ENCODE measurements around the gene TMPRSS6. TPM values are rescaled to one million over a fixed set of nuclear protein-coding genes. Genes with fewer than 3 reads are reported as not detected.
A peak's percentile ranks its signal among the peaks of the same experiment; 100 is the strongest.

TMPRSS6 gene
- total and polyA plus RNA-seq, 2 of the 13 experiments (the other 11 are each of a cell fraction or from before 2014, with no cell fraction given), result 4.2 to 4.8 TPM

DNA sequence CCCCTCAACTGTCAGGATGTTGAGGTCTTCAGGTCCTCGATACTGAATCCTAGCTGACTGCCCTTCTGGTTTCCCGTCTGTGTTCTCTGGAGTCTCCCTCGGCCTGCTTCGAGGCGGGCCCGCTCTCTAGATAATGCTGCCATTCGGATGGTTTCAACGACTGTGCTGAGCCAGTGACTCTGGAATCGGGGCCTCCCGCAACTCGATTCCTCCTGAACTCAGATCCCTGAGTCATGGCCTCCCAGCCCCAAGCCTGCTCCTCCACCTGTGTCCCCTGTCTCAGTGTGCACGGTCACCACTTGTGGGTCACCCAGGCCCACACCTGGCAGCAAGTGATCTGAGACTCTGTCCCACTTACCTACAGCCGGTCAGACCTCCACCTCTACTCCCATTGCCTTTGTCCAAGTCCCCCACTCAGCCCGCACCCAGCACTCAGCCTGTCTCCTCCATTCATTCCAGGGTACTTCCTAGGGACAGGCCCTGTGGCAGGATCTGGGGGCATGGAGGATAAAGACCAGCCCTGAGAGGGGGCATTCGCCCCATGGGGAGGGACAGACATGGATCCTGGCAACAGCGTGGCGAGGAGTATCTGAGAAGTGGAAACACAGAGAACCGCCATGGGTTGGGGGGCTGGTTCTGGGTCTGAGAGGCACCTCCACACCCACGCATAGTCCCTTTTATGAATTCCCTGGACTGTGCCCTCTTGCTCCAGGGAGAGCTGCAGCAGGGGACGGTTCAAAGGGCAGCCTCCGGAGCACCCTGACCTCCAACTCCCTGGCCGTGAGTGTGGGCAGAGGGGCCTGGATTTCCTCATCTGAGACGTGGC, 75.7 kb downstream of the TMPRSS6 start (continued):
- peak; percentile 78; the same call in 1 of the 2 replicates for TF ChIP-seq ZNF567 (CRISPR knock-in tag; IDR thresholded peaks at IDR 0.05; ENCODE audit: borderline replicate concordance)
- TF ChIP-seq, protein P1, sequence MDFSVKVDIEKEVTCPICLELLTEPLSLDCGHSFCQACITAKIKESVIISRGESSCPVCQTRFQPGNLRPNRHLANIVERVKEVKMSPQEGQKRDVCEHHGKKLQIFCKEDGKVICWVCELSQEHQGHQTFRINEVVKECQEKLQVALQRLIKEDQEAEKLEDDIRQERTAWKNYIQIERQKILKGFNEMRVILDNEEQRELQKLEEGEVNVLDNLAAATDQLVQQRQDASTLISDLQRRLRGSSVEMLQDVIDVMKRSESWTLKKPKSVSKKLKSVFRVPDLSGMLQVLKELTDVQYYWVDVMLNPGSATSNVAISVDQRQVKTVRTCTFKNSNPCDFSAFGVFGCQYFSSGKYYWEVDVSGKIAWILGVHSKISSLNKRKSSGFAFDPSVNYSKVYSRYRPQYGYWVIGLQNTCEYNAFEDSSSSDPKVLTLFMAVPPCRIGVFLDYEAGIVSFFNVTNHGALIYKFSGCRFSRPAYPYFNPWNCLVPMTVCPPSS (IDR thresholded peaks at IDR 0.05), result no peak
- TF ChIP-seq ZZZ3 (CRISPR knock-in tag; IDR thresholded peaks at IDR 0.05; ENCODE audit: borderline replicate concordance), result no peak
- TF ChIP-seq, protein P2, sequence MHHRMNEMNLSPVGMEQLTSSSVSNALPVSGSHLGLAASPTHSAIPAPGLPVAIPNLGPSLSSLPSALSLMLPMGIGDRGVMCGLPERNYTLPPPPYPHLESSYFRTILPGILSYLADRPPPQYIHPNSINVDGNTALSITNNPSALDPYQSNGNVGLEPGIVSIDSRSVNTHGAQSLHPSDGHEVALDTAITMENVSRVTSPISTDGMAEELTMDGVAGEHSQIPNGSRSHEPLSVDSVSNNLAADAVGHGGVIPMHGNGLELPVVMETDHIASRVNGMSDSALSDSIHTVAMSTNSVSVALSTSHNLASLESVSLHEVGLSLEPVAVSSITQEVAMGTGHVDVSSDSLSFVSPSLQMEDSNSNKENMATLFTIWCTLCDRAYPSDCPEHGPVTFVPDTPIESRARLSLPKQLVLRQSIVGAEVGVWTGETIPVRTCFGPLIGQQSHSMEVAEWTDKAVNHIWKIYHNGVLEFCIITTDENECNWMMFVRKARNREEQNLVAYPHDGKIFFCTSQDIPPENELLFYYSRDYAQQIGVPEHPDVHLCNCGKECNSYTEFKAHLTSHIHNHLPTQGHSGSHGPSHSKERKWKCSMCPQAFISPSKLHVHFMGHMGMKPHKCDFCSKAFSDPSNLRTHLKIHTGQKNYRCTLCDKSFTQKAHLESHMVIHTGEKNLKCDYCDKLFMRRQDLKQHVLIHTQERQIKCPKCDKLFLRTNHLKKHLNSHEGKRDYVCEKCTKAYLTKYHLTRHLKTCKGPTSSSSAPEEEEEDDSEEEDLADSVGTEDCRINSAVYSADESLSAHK (CRISPR knock-in tag; IDR thresholded peaks at IDR 0.05; ENCODE audit: borderline replicate concordance), result no peak
- peak; percentile 82 for TF ChIP-seq ZMYM2 (CRISPR knock-in tag; IDR thresholded peaks at IDR 0.05)
- TF ChIP-seq HIC2 (CRISPR knock-in tag; IDR thresholded peaks at IDR 0.05; ENCODE audit: low read depth), result peak; percentile 87
- TF ChIP-seq ZKSCAN1 (IDR thresholded peaks at IDR 0.05; ENCODE audit: low read length), result no peak
- 0 out of 2 replicates have a peak, but pooled peaks have one; percentile 19 for TF ChIP-seq MIXL1 (CRISPR knock-in tag; IDR thresholded peaks at IDR 0.05)
- TF ChIP-seq NCOR1 (IDR thresholded peaks at IDR 0.05; ENCODE audit: borderline replicate concordance, low read length), result peak; percentile 92
- TF ChIP-seq ELF3 (CRISPR knock-in tag; IDR thresholded peaks at IDR 0.05), result peak; percentile 59; the same call in 1 of the 2 replicates
- no peak; the same call in 1 of the 2 replicates for TF ChIP-seq FOXO1 (CRISPR knock-in tag; IDR thresholded peaks at IDR 0.05)
- TF ChIP-seq ZNF33A (CRISPR knock-in tag; IDR thresholded peaks at IDR 0.05; ENCODE audit: borderline replicate concordance), result no peak
- TF ChIP-seq MED13 (CRISPR knock-in tag; IDR thresholded peaks at IDR 0.05), result peak; percentile 77; the same call in 1 of the 2 replicates
- no peak for TF ChIP-seq SYNCRIP (IDR thresholded peaks at IDR 0.05; ENCODE audit: insufficient read depth, low read depth, low read length)
- TF ChIP-seq PRPF4 (IDR thresholded peaks at IDR 0.05; ENCODE audit: low read depth, low read length, poor library complexity, severe bottlenecking), result no peak
- TF ChIP-seq DPF2 (CRISPR knock-in tag; IDR thresholded peaks at IDR 0.05; ENCODE audit: borderline replicate concordance, low read depth), result 0 out of 2 replicates have a peak, but pooled peaks have one; percentile 47
- TF ChIP-seq MIER2 (CRISPR knock-in tag; IDR thresholded peaks at IDR 0.05), result 0 out of 2 replicates have a peak, but pooled peaks have one; percentile 32
- no peak for TF ChIP-seq ZIK1 (CRISPR knock-in tag; IDR thresholded peaks at IDR 0.05; ENCODE audit: borderline replicate concordance, low read depth)
- no peak for TF ChIP-seq ZNF547 (CRISPR knock-in tag; IDR thresholded peaks at IDR 0.05)
- no peak; the same call in 1 of the 2 replicates for TF ChIP-seq ARNTL (CRISPR knock-in tag; IDR thresholded peaks at IDR 0.05)
- peak; percentile 71 for TF ChIP-seq ZFX (CRISPR knock-in tag; IDR thresholded peaks at IDR 0.05; ENCODE audit: low read depth)
- no peak for TF ChIP-seq HNRNPLL (IDR thresholded peaks at IDR 0.05; ENCODE audit: low read depth, low read length, poor library complexity, severe bottlenecking)
- TF ChIP-seq ZNF292 (CRISPR knock-in tag; IDR thresholded peaks at IDR 0.05; ENCODE audit: borderline replicate concordance, low read depth), result peak; percentile 61; the same call in 1 of the 2 replicates
